ENCODE data around the gene IZUMO2. TPM values are rescaled to one million over a fixed set of nuclear protein-coding genes. Genes with fewer than 3 reads are reported as not detected.

IZUMO2 gene
- polyA plus RNA-seq (2011; rRNA removed): not detected in 2 replicates
- not detected in 2 replicates for polyA minus RNA-seq (2011; rRNA and poly(A)+ RNA removed)

GRCh38 chr19:50162988-50163387 is at the start of gene IZUMO2:
TSS of gene IZUMO2 (minus strand) at chr19:50163281. CDS start at chr19:50163194, 87 bp downstream.
- CTCF ChIA-PET: no interaction called here
- no peak for TF ChIP-seq CTCF (IDR thresholded peaks at IDR 0.05; ENCODE audit: low read depth, low read length)
- H3K9me3 ChIP-seq (ENCODE audit: control insufficient read depth, insufficient read depth, low read length): peaks cover 19% of the 10 kb centered on the region

GRCh38 chr19:50210425-50210824 is 47.3 kb upstream of the IZUMO2 start:
- CTCF ChIA-PET: no interaction called here
- no peak for TF ChIP-seq CTCF (IDR thresholded peaks at IDR 0.05; ENCODE audit: low read depth, low read length)
- Histone ChIP-seq H3K27me3 (ENCODE audit: control insufficient read depth, insufficient read depth, low read length) (no peaks in the 10 kb centered on the region), H3K4me3 (ENCODE audit: low read depth, low read length) (no peak overlapping the region), H3K27ac (ENCODE audit: low read depth, low read length) (no peak overlapping the region), H3K9me3 (ENCODE audit: control insufficient read depth, insufficient read depth, low read length) (peaks cover 18% of the 10 kb centered on the region; the same call in 1 of the 2 replicates)
- no peak for DNase-seq (ENCODE audit: low read depth, low spot score)
- POLR2A ChIA-PET: no interaction called here

More at GRCh38 chr19:50162988-50163387, at the start of gene IZUMO2:
- no peaks in the 10 kb centered on the region for H3K27me3 ChIP-seq (ENCODE audit: control insufficient read depth, insufficient read depth, low read length)
- no peak within 1 kb of the TSS for H3K27ac ChIP-seq (ENCODE audit: low read depth, low read length)
- POLR2A ChIA-PET: no interaction called here
- H3K4me3 ChIP-seq (ENCODE audit: low read depth, low read length): no peak within 1 kb of the TSS
- DNase-seq (ENCODE audit: low read depth, low spot score): no peak

GRCh38 chr19:50209131-50209530 is 46.0 kb upstream of the IZUMO2 start:
- no peak for TF ChIP-seq CTCF (IDR thresholded peaks at IDR 0.05; ENCODE audit: low read depth, low read length)
- H3K27me3 ChIP-seq (ENCODE audit: control insufficient read depth, insufficient read depth, low read length): peaks cover 3% of the 10 kb centered on the region
- ChIA-PET CTCF (no interaction called here), POLR2A (no interaction called here)
- H3K27ac ChIP-seq (ENCODE audit: low read depth, low read length): no peak overlapping the region
- no peak overlapping the region for H3K4me3 ChIP-seq (ENCODE audit: low read depth, low read length)
- DNase-seq (ENCODE audit: low read depth, low spot score): no peak
- H3K9me3 ChIP-seq (ENCODE audit: control insufficient read depth, insufficient read depth, low read length): peaks cover 16% of the 10 kb centered on the region; the same call in 1 of the 2 replicates

GRCh38 chr19:50207730-50208129 is 44.6 kb upstream of the IZUMO2 start:
- ChIA-PET POLR2A (no interaction called here), CTCF (no interaction called here)
- Histone ChIP-seq H3K27me3 (ENCODE audit: control insufficient read depth, insufficient read depth, low read length) (peaks cover 7% of the 10 kb centered on the region), H3K4me3 (ENCODE audit: low read depth, low read length) (no peak overlapping the region), H3K9me3 (ENCODE audit: control insufficient read depth, insufficient read depth, low read length) (peaks cover 23% of the 10 kb centered on the region; the same call in 1 of the 2 replicates), H3K27ac (ENCODE audit: low read depth, low read length) (no peak overlapping the region)
- TF ChIP-seq CTCF (IDR thresholded peaks at IDR 0.05; ENCODE audit: low read depth, low read length): no peak
- no peak for DNase-seq (ENCODE audit: low read depth, low spot score)

- no peak for DNase-seq (ENCODE audit: low read depth, low spot score)
- H3K27me3 ChIP-seq (ENCODE audit: control insufficient read depth, insufficient read depth, low read length): peaks cover 10% of the 10 kb centered on the region
- H3K9me3 ChIP-seq (ENCODE audit: control insufficient read depth, insufficient read depth, low read length): peaks cover 23% of the 10 kb centered on the region; the same call in 1 of the 2 replicates
- TF ChIP-seq CTCF (IDR thresholded peaks at IDR 0.05; ENCODE audit: low read depth, low read length): no peak
- ChIA-PET CTCF (no interaction called here), POLR2A (no interaction called here)
- H3K4me3 ChIP-seq (ENCODE audit: low read depth, low read length): no peak overlapping the region
- H3K27ac ChIP-seq (ENCODE audit: low read depth, low read length): no peak overlapping the region
These were observed 43.1 kb upstream of the IZUMO2 start for GRCh38 chr19:50206191-50206590.
